A673 (cell line): ENCODE results near the gene TRAM2. TPM values are rescaled to one million over a fixed set of nuclear protein-coding genes. Genes with fewer than 3 reads are reported as not detected.

ENCODE experiments used
- BruUV-seq: library from RNA; stranded (reverse); fragments of 400-500 nt; replicated peaks from 2 replicates; lab custom pipeline; 2021; lab: Mats Ljungman, UMichigan
- CTCF ChIA-PET: fragments of 300-600 bp; sonication (Branson Sonifier 250); formaldehyde crosslinking; loops from one replicate; lab custom pipeline; 2022; ENCODE audit warnings: antibody characterized with exemption; lab: Charles Lee
- POLR2A ChIA-PET: fragments of 300-600 bp; sonication (Branson Sonifier 250); formaldehyde crosslinking; loops from one replicate; lab custom pipeline; 2022; ENCODE audit warnings: antibody characterized with exemption; ENCODE audit not compliant: low non-redundant PET; lab: Charles Lee
- DNase-seq: peaks from one replicate; pipeline ENCODE4 v3.0.0-alpha.2; 2015; ENCODE audit warnings: low spot score
- H3K27ac ChIP-seq: fragments of 200-600 bp; sonication (generic); 2 replicates; pipeline ENCODE4 v1.5.1; 2016; ENCODE audit warnings: mixed run types, low read depth, mild to moderate bottlenecking, mixed read lengths, antibody characterized with exemption, low read length; ENCODE audit not compliant: poor library complexity, severe bottlenecking
- H3K27me3 ChIP-seq: fragments of 200-600 bp; sonication (generic); replicated peaks from 2 replicates; pipeline ENCODE4 v1.6.1; 2017; ENCODE audit warnings: mixed run types, low read depth, mild to moderate bottlenecking, mixed read lengths, antibody characterized with exemption, low read length; ENCODE audit not compliant: insufficient read depth, poor library complexity
- H3K36me3 ChIP-seq: fragments of 200-600 bp; sonication (generic); 2 replicates; pipeline ENCODE4 v1.6.1; 2016; ENCODE audit warnings: mixed run types, mild to moderate bottlenecking, mixed read lengths, antibody characterized with exemption, low read length; ENCODE audit not compliant: insufficient read depth, poor library complexity, severe bottlenecking
- H3K4me1 ChIP-seq: fragments of 200-600 bp; sonication (generic); 2 replicates; pipeline ENCODE4 v1.6.1; 2017; ENCODE audit warnings: mixed run types, mild to moderate bottlenecking, mixed read lengths, antibody characterized with exemption, low read length; ENCODE audit not compliant: insufficient read depth, poor library complexity, severe bottlenecking
- H3K4me3 ChIP-seq: fragments of 200-600 bp; sonication (generic); 2 replicates; pipeline ENCODE4 v1.5.1; 2016; ENCODE audit warnings: low read depth, mixed run types, mild to moderate bottlenecking, mixed read lengths, low read length; ENCODE audit not compliant: poor library complexity, severe bottlenecking
- H3K9me3 ChIP-seq: fragments of 200-600 bp; sonication (generic); 2 replicates; pipeline ENCODE4 v1.6.1; 2016; ENCODE audit warnings: mixed run types, low read depth, mild to moderate bottlenecking, mixed read lengths, antibody characterized with exemption, low read length; ENCODE audit not compliant: poor library complexity, severe bottlenecking
- CTCF ChIP-seq: fragments of 300-800, 200-600 bp; sonication (generic); conservative IDR thresholded peaks from 2 replicates; pipeline ENCODE4 v1.5.1; 2017; ENCODE audit warnings: low read depth, mild to moderate bottlenecking, antibody characterized with exemption, low read length, moderate library complexity, mixed read lengths
- EZH2 ChIP-seq: fragments of 200-600 bp; sonication (generic); IDR thresholded peaks from 2 replicates; pipeline ENCODE4 v1.6.1; 2017; ENCODE audit warnings: borderline replicate concordance, low read depth, mild to moderate bottlenecking, mixed read lengths, antibody characterized with exemption, low read length; ENCODE audit not compliant: poor library complexity, severe bottlenecking
- intact Hi-C: fragments of 100-400 bp; cut with micrococcal nuclease; formaldehyde crosslinking; loops from one replicate; pipeline ENCODE4 v1.10.0; 2022; ENCODE audit not compliant: unreplicated experiment
- total RNA-seq: library from RNA; stranded (reverse); gene quantifications from 2 replicates; pipeline ENCODE4 v1.2.3, GENCODE V29; 2021

TRAM2 gene
- total RNA-seq, 1 experiment from 2014 or later: 21.9 TPM

- intact Hi-C loops: no loop called here
- DNase-seq: no peak
- Histone ChIP-seq H3K9me3 (no peaks in the 10 kb centered on the region), H3K4me3 (no peak overlapping the region), H3K27me3 (no peaks in the 10 kb centered on the region), H3K27ac (no peak overlapping the region), H3K36me3 (no peaks in the 10 kb centered on the region), H3K4me1 (no peaks in the 10 kb centered on the region)
- TF ChIP-seq EZH2 (no peak), CTCF (no peak)
- ChIA-PET CTCF (interaction anchor here (0.6 kb wide), 1 partner anchor 147 kb away, joined by 4 read pairs; no protein-coding TSS in a partner anchor), POLR2A (no interaction called here)
- no TSS peak for BruUV-seq
Observed at GRCh38 chr6:52531396-52531795, 45.5 kb downstream of the TRAM2 start.

GRCh38 chr6:52530351-52530750, 46.5 kb downstream of the TRAM2 start:
- no peak overlapping the region for H3K27ac ChIP-seq
- no peaks in the 10 kb centered on the region for H3K4me1 ChIP-seq
- DNase-seq: no peak
- no peaks in the 10 kb centered on the region for H3K9me3 ChIP-seq
- intact Hi-C loops: no loop called here
- no peak overlapping the region for H3K4me3 ChIP-seq
- H3K36me3 ChIP-seq: no peaks in the 10 kb centered on the region
- no peak for TF ChIP-seq CTCF
- ChIA-PET CTCF (no interaction called here), POLR2A (no interaction called here)
- H3K27me3 ChIP-seq: no peaks in the 10 kb centered on the region
- BruUV-seq: no TSS peak

GRCh38 chr6:52529311-52529710, 47.5 kb downstream of the TRAM2 start:
- TF ChIP-seq CTCF (no peak), EZH2 (no peak)
- Histone ChIP-seq H3K27me3 (no peaks in the 10 kb centered on the region), H3K4me3 (no peak overlapping the region), H3K27ac (no peak overlapping the region), H3K4me1 (no peaks in the 10 kb centered on the region), H3K36me3 (no peaks in the 10 kb centered on the region), H3K9me3 (no peaks in the 10 kb centered on the region)
- no peak for DNase-seq
- ChIA-PET POLR2A (no interaction called here), CTCF (no interaction called here)
- intact Hi-C loops: no loop called here
- no TSS peak for BruUV-seq
